Right lung (tissue), 10 donors: ENCODE results near the gene WRAP73. TPM values are rescaled to one million over a fixed set of nuclear protein-coding genes. Genes with fewer than 3 reads are reported as not detected.

ENCODE experiments used
- DNase-seq, 2 donors: peaks; one replicate each; pipeline ENCODE4 v3.0.0-alpha.2; 2013
- long read RNA-seq, 8 donors: transcript quantifications; one replicate each; lab custom pipeline, GENCODE V29; 2026
- polyA plus RNA-seq, 5 donors: library from polyadenylated mRNA; unstranded; fragments of 120-200 nt; gene quantifications; one replicate each; pipeline versions ENCODE4 v1.2.1 to v1.2.3, GENCODE V29; 2013; ENCODE audit warnings: inconsistent platforms in 1 of 5, low replicate concordance in 1 of 5; ENCODE audit not compliant: insufficient read length in 5 of 5, insufficient read depth in 1 of 5

The WRAP73 gene, protein sequence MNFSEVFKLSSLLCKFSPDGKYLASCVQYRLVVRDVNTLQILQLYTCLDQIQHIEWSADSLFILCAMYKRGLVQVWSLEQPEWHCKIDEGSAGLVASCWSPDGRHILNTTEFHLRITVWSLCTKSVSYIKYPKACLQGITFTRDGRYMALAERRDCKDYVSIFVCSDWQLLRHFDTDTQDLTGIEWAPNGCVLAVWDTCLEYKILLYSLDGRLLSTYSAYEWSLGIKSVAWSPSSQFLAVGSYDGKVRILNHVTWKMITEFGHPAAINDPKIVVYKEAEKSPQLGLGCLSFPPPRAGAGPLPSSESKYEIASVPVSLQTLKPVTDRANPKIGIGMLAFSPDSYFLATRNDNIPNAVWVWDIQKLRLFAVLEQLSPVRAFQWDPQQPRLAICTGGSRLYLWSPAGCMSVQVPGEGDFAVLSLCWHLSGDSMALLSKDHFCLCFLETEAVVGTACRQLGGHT
- 10 to 100 TPM; 14.0 to 20.1 (median 15.9) TPM for polyA plus RNA-seq
- long read RNA-seq, donor 1, transcript WRAP73-201 (12 exons, 1,665 nt): major isoform, 6 of 6 reads
- long read RNA-seq, donor 1, partial matches to known transcripts: 0 of 6 reads
- long read RNA-seq, donor 1, other reads (novel, unspliced or antisense): 0 of 6 reads
- long read RNA-seq, donor 2, partial matches to known transcripts: 0 of 11 reads
- long read RNA-seq, donor 2, other reads (novel, unspliced or antisense): 7 of 11 reads
- long read RNA-seq, donor 3, transcript WRAP73-201 (12 exons, 1,665 nt): major isoform, 5 of 18 reads
- long read RNA-seq, donor 3, partial matches to known transcripts: 12 of 18 reads
- long read RNA-seq, donor 3, other reads (novel, unspliced or antisense): 0 of 18 reads
- long read RNA-seq, donor 4, partial matches to known transcripts: 0 of 7 reads
- long read RNA-seq, donor 4, other reads (novel, unspliced or antisense): 0 of 7 reads
- long read RNA-seq, donor 5, partial matches to known transcripts: 0 of 2 reads
- long read RNA-seq, donor 5, other reads (novel, unspliced or antisense): 0 of 2 reads
- long read RNA-seq, donor 6, transcript WRAP73-201 (12 exons, 1,665 nt): major isoform, 5 of 15 reads
- long read RNA-seq, donor 6, partial matches to known transcripts: 8 of 15 reads
- long read RNA-seq, donor 6, other reads (novel, unspliced or antisense): 0 of 15 reads
- long read RNA-seq, donor 7, partial matches to known transcripts: 5 of 7 reads
- long read RNA-seq, donor 7, other reads (novel, unspliced or antisense): 0 of 7 reads
- long read RNA-seq, donor 8, partial matches to known transcripts: 0 of 2 reads
- long read RNA-seq, donor 8, other reads (novel, unspliced or antisense): 0 of 2 reads

DNA sequence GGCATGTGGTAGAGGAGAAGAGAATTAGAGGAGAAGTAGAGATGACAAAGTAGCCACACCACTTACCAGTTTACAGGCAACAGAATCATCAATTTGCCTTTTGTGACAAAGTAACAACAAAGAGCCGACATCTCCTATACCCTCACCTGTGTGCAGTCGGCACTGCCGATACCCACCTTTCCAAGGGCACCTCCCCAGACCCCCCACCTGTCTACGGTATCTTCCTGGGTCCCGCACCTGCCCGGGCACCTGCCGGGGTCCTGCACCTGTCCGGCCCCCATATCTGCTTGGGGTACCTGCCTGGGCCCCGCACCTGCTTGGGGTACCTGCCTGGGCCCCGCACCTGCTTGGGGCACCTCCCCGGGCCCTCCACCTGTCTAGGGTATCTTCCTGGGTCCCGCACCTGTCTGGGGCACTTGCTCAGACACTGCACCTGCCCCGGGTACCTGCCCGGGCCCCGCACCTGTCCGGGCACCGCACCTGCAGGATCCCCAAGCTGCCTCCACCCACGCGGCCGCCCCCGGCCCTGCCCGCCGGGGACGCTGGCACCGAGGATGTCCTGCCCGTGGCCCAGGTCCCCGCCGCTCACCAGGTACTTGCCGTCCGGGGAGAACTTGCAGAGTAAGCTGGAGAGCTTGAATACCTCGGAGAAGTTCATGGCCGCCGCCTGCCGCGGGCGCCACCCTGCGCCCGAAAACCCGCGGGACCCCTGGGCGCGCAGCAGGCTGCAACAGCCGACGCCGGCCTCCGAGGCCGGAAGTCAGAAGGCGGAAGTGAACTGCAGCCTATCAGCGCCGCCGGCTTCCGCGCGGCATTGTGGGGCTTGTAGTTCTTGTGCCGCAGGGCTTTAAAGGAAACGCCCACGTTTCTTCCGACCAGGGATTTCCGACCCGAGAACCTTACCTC lies at the start of gene WRAP73:
WRAP73 (minus strand) TSS at position 762 of the 906 bp plus-strand sequence; CDS start at position 658, 104 bp downstream.
- DNase-seq: peak; percentile 85 to 86

DNA sequence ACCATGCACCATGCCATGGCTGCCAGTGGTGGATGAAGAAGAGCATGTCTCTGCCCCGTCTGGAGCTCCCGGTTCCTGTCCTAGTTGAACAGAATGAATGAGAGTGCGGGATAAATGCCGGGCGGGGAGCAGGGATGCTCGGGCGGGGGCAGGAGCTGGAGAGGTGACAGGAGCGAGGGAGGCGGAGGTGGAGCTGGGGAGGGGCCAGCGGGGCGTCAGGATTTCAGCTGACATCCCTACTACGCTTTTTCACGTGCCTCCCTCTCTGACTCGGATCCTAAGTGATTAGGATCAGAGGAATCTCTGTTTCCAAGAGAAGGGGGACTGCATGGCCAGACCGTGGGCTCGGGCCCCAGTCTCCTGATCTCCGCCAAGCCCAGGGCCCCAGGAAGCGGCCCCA lies 49.7 kb upstream of the WRAP73 start:
- DNase-seq: no peak

DNA sequence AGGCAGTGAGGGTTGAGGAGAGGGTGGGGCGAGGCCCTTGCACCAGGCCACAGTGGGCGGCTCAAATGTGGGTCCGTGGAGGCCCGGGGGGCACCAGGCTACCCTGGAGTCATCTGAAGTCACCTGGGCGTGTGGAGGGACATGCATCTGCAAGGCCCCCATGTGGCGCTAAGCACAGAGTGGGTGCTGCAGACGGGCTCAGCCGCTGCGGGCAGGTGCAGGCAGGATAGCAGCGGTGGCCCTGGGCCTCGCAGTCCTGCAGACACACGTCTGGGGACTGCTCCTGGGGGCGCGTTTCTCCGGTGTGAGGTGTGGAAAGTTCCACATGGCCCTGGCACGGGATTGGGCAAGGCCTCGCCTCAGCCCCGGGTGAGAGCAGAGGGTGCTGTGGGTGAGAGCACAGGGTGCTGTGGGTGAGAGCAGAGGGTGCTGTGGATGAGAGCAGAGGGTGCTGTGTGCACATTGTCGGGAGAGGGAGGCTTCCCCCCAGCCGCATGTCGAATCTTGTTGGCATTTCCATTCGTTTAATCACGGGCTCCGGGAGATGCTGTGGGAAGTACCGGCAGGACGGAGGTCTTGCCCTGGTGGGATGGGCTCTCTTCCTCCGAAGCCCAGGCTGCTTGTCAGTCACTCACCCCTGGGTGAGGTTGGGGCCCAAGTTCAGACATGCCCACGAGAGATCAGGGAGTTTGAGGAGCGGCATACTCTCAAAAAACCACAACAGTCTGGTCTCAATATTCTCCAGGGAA lies 48.9 kb upstream of the WRAP73 start:
- no peak for DNase-seq

DNA sequence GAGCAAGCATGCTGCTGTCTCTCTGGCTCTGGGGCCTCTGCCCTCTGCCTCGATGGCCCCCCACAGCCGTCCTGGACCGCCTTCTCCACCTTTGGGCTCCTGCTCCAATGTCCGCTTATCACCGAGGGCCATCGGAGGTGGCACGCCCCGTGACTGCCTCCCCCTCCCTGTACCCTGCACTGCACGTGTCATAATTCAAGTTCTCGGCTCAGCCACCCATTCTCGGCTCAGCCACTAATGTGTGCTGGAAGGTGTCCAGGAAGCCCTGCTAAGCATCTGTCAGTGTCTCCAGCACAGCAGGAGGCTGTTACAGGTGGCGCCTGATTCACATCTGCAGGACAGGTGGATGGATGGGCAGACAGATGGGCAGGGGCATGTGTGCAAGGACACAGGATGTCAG lies 47.9 kb upstream of the WRAP73 start:
- DNase-seq: no peak

DNA sequence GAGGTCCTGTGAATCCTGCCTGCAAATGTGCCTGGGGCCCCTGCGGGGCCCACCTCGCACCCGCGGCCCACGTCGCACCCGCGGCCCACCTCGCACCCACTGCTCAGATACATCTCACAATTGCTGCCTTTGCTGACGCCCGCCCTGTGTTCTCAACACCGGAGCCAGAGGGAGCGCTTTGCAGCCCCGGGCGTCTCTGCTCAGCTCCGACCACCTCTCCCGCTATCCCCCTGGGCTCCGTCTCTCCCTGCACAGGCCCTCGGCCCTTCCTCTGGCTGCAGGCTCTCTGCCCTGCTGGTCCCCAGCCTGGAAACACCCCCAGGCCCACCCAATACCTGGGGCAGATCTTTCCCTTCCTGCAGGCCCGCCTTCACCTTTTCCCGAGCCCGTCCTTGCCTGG lies 47.2 kb upstream of the WRAP73 start:
- no peak for DNase-seq

DNA sequence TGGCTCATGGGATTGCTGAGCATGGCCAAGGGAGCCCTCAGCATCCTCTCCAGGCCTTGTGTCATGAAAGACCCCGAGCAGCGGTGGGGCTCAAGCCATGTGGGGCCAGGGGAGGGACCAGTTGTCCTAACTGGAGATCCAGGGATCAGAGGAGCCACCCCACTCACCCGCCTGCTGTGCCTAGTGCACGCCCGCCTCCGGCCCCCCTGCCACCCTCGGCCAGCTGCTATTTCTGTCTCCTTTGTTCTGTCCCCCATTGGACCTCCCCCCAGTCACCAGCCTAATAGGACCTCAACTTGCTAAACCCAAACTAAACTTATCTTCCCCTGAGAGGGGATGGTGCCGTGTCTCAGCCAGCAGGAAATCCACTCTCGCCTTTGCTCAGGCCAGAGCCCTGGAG lies 46.8 kb upstream of the WRAP73 start:
- no peak for DNase-seq

DNA sequence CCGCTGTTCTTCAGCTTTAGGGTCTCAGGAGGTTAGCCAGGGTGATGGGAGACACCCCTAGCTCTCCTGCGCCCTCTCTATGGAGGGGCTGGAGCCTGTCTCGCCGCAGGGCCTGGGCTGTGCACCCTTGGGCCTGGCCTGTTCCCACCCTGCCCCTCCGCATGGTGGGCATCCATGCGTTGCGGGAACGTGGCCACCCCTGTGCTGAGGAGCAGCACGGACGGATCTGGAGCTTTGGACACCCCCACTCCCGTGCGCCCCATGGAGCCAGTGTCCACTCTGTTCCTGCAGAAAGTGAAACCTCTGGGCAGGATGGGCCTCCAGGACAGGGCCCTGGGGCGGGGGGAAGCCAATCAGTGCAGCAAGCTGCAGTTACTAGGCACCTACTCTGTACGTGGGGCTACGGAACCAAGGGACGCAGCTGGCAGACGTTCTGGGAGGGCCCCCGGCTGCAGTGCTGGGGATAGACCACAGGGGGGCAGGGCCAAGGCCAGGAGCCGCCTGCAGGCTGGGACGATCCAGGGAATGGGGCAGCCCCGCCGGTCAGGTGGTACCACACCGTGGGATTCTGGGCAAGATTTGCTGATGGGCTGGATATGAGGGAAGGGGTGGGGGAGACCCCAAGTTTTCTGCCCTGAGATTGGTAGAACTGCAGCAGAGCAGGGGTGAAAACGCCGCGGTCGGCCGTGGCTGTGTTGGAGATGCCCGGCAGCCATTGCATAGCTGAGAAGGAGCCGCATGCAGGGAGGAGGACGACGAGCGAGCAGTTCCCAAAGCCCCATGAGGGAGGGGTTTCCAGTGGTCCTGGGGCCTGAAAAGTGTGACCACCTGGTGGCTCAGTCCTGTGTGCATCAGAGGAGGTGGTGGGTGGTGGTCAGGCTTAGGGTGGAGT lies 45.7 kb upstream of the WRAP73 start:
- DNase-seq: no peak

DNA sequence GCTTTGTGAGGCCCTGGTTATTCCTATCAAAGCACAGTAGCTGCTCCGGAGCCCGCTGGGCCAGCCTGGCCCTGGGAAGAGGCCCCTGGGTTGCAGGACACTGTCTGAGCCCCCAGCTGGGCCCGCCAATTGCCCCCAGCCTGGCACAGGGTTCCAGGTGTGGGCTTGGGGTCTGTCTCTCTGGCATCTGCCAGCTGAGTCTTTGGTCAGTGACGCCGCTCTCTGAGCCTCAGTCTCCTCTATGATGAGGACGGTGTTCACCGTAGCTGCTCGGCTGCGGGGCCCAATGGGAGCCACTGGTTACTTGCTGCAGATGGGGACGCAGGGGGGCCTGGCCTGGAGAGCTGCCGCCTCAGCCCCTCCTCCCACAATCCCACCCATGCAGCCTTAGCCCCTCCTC lies 43.4 kb upstream of the WRAP73 start:
- DNase-seq: no peak

DNA sequence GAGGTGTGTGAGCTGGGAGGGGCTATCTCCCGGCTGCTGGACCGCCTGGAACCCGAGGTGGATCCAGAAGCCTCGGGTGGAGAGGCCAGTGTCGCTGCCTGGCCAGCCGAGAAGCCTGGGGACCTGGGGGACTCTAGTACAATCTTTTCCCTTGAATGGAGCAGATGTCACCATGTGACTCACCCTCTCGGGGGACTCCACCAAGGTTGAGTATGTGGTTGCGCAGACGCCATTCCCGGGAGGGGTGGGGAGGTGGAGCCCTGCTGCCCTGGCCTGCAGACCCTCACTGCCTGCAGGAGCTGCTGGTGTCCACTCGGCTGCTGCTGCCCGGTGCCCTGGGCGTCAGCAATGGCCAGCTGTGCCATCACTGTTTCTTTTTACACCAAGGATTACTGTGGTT lies 42.7 kb upstream of the WRAP73 start:
- DNase-seq: no peak

DNA sequence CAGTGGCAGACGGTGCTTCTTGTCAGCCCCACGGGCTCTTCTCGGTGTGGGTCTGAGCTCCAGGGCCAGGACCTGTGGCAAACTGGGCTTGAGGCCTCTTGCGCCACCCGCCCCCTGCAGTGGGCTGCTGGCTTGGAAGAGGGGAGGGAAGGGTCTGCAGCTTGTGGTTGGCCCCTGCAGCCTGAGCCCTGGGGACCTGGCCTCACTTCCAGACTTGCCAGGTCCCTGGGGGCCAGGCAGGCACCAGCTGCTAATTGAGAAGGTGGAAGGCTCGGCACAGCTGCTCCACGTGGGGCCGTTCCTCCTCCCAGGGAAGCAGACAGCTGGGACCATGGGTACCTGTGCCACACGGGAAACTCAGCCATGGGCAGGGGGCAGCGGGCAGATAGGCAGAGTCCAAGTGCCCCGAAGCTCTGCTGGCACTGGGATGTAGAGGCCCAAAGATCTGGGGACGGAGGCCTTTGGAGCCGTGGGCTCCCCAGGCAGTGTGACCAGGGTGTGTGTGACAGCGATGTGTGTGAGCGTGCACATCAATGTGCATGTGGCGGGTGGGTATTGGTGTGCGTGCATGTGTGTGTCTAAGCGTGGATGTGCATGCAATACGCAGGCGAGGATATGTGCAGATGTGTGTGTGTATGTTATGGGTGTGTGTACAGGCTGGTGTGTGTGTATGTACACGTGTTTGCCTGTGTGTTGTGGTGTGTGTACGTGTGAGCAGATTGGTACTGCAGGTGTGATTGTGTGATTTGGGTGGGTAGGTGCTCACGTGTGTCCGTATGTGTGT lies 41.7 kb upstream of the WRAP73 start:
- DNase-seq: no peak

DNA sequence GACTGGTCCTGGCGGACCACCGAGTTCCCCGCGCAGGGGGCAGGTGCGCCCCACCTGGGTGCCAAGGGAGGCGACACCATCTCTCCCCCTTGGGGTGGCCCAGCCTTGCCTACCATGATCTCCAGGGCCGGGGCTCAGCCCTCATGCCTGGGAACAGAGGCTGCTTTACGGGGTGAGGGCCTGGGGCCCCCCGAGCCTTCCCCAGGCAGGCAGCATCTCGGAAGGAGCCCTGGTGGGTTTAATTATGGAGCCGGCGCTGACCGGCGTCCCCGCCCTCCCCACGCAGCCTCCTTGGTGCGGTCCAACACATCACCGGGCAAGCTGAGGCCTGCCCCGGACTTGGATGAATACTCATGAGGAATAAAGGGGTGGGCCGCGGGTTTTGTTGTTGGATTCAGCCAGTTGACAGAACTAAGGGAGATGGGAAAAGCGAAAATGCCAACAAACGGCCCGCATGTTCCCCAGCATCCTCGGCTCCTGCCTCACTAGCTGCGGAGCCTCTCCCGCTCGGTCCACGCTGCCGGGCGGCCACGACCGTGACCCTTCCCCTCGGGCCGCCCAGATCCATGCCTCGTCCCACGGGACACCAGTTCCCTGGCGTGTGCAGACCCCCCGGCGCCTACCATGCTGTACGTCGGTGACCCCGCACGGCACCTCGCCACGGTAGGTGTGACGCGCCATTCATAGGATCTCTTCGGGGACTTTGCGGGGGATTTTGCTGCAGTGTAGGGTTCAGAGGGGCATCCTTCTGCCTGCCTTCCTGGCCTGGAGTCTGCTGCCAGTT lies 40.6 kb upstream of the WRAP73 start:
- no peak for DNase-seq

DNA sequence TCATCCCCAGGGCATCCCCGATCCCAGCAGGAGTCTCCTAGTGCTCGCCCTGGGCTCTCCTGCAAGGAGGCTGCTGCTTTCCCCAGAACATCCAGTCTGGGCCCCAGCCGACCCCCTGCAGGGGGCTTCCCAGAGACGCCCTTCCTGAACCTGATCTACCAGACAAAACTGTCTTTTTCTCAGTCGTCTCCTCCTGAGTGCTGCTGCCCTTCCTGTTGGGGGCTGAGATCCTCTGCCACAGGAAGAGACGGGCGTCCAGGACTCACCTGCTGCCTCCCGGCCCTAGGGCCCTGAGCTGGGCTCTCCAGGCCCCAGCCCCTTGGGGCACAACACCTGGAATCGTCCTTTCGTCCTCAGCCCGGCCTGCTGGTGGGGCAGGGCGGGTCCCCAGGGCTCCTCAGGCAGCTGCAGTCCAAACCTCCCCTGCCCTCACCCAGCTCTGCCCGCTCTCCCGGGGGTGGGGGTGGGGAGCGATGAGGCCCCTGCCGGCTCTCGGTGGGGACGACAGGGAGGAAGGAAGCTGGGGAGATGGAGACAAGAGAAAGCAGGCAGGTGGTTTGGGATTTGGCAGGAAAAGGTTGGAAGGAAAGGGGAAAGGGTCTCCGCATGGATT lies 39.3 kb upstream of the WRAP73 start:
- DNase-seq: no peak

DNA sequence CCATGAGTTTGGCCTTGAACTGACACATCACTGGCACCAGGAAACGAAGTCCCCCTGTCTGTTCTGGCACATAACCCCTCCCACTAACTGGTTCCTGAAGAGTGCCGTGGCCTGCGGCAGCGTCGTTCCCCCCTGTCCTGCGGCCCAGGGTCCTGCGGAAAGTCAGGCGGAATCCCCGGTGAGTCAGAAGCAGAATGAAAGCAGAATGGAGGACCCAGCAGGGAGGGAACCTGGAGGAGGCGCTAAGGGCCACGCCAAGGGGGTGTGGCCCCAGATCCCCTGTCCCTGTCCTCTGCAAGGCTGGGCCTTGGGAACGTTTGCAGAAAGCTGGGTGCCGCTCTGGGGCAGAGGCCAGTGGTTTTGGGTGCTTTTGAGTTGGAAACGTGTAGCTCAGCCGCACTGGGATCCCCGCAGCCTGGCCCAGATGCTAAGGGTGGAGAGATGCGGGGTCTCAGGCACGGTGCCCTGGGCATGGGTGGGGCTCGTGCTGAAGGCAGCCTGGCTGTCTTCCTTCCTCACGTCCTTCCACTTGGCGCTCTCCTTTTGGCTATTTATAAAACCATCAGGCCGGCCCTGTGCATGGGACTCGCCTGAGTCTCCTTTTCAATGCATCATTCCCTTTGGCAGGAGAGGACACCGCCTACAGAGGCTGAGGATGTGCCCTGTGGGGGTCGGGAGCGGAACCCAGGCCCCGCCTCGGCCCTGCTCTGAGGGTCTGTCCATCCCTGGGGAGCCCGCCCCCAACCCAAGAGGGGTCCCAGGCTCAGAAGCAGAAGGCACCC lies 38.6 kb upstream of the WRAP73 start:
- DNase-seq: no peak

DNA sequence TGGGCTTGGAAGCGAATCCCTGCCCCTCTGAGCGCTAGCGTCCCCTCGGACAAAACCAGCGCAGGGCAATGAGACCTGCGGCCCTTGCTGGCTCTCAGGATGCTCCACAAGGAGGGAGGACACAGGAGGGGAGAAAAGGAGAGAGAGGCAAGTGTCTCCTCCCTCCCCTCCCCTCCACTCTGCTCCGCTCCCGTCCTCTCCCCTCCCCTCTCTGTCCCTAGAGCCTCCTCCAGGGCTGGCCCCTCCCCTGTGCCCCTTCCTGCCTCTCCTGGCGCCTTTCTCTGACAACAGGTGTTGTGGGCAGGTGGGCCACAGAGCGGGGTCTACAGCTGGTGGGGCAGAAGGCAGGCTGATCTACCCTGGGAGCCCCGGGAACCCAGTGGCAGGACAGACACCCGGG lies 37.6 kb upstream of the WRAP73 start:
- DNase-seq: no peak

DNA sequence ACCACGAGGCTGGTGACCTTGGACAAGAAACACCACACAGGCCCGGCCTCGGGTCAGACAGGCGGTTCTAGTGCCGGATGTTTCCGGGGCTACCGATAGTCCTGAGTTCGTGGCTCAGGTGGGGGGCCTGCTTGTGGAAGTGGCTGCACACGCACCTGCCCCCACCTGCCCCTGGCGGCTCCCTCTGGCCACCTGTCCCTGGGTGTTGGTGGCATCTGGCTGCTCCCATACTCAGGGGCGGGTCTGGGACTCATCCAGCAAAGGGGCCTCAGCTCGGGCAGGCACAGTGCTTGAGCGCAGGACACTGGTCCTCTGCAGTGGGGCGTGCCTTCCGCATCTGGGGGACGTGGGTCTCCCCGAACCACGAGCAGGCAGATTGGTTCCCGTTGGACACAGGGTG lies 36.0 kb upstream of the WRAP73 start:
- no peak for DNase-seq

DNA sequence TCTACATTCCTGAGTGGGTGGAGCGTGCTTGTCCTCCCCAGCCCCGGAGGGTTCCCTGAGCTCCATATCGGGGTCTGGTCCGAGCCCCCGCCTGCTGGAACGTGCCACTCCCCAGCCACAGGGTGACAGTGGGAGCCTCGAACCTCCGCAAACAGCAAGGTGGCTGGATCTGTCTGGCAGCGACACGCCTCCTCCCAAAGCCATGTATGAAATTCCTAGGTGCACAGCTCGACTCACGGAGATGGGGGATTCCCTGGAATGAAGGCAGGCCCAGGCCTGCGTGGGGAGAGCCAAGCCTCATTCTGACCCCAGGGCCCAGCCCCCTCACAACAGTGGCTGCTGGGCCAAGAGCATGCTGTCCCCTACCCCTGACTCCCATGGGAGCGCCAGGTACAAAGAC lies 35.3 kb upstream of the WRAP73 start:
- no peak for DNase-seq
